ENCODE data around the gene COX7A2L. TPM values are rescaled to one million over a fixed set of nuclear protein-coding genes. Genes with fewer than 3 reads are reported as not detected.

COX7A2L gene
- total RNA-seq, 4 donors from 2014 or later: 108 to 152 (median 126) TPM

DNA sequence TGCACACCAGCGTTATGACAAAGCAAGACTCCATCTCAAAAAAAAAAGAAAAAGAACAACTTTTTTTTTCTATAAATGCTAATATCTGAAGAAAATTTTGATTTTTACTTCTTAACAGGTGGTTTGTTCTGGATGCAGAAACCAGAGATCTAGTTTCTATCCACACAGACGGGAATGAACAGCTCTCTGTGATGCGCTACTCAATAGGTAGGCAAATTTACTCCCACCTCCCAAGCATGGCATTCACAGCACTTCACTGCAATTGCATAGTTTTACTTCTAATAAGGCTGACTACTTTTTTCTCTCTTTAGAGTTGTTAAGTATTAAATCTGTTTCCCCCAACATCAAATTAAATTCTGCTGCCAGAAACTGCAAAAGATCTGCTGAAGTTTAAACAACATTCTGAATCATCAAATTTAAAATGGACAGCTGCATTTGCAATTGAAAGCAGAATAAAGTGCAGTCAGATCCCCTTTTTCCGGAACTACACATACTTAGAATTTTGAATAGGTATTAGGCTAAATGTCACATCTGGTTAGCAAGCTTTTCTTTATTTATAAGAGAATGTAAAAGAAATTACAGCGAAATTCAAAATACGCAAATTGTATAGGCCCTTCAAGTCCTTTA, 45.1 kb downstream of the COX7A2L start:
- TF ChIP-seq, protein P1, sequence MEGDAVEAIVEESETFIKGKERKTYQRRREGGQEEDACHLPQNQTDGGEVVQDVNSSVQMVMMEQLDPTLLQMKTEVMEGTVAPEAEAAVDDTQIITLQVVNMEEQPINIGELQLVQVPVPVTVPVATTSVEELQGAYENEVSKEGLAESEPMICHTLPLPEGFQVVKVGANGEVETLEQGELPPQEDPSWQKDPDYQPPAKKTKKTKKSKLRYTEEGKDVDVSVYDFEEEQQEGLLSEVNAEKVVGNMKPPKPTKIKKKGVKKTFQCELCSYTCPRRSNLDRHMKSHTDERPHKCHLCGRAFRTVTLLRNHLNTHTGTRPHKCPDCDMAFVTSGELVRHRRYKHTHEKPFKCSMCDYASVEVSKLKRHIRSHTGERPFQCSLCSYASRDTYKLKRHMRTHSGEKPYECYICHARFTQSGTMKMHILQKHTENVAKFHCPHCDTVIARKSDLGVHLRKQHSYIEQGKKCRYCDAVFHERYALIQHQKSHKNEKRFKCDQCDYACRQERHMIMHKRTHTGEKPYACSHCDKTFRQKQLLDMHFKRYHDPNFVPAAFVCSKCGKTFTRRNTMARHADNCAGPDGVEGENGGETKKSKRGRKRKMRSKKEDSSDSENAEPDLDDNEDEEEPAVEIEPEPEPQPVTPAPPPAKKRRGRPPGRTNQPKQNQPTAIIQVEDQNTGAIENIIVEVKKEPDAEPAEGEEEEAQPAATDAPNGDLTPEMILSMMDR (IDR thresholded peaks at IDR 0.05): no peak
- DNase-seq (ENCODE audit: low spot score) (no peak), ATAC-seq (ENCODE audit: low FRiP score) (no peak)

DNA sequence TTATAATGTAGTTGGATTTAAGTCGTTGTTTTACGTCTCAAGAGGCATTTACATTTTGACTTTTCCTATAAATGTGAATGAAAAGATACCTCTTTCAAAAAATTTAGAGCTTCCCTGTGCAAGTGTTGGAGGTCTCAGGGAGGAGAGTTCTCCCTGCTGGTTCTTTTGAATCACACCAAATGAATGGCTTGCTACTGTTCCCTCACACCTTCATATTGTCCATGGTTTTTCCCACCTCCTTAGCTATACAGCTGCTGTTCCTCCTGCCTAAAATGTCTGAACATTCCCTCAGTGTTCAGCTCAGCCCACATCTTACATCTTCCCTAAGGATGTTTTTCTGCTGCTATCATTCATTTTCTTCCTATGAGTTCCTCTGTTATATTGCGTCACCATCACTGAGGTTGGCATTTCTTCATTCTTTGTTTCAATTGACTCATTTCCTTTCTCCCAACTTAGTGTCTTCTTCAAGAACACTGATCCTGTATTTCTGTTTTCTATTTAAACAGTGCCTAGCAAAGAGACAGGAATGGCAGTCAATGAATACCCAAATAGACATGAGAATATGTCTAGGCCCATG, 46.0 kb downstream of the COX7A2L start:
- ATAC-seq (ENCODE audit: low FRiP score) (peak; percentile 57), DNase-seq (ENCODE audit: low spot score) (no peak)
- TF ChIP-seq, protein P1 (IDR thresholded peaks at IDR 0.05): no peak

DNA sequence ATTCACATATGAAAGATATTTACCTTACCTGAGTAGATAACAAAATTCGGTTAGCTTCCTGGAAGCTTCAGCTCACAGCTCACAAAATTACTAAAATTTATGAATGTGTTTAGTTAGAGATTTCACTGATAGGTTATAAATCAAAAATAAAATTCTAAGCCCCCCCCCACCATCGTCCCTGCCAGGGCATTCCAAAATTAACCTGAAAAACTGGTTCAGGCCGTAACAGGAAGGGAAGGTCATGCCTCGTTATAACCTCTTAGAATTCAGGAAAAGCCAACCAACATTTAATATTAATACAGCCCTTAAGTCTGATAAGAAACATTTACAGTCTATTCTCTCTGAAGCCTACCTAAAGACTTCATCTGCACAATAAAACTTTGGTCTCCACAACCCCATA, 48.9 kb downstream of the COX7A2L start:
- ATAC-seq (ENCODE audit: low FRiP score): no peak
- DNase-seq (ENCODE audit: low spot score): no peak
- TF ChIP-seq, protein P1 (IDR thresholded peaks at IDR 0.05): no peak

DNA sequence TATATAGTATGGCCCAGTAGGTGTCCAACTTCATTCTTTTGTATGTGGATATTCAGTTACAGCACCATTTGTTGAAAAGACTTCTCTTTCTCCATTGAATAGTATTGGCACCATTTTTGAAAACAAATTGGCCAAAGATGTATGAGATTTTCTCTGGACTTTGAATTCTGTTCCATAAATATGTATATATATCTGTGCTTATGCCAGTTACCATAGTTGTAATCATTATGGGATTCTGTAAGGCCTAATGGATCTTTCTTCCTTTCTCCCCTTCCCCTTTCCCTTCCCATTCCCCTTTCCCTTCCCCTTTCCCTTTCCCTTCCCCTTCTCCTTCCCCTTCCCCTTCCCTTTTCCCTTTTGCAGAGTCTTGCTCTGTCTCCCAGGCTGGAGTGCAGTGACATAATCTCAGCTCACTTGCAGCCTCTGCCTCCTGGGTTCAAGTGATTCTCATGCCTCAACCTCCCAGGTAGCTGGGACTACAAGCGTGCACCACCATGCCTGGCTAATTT, 51.0 kb downstream of the COX7A2L start:
- ATAC-seq (ENCODE audit: low FRiP score) (no peak), DNase-seq (ENCODE audit: low spot score) (no peak)
- TF ChIP-seq, protein P1 (IDR thresholded peaks at IDR 0.05): no peak

DNA sequence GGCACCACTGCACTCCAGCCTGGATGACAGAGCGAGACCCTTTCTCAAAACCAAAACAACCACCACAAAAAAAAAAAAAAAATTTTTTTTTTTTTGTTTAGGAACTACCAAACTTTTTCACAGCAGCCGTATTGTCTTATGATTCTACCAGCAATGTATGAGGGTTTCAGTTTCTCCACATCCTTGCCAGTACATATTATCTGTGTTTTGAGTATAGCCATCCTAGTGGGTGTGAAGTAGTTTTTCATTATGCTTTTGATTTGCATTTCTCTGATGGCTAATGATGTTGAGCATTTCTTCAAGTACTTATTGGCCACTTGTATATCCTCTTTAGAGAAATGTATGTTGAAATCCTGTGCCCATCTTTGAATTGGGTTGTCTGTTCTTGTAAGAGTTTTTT, 51.7 kb downstream of the COX7A2L start:
- TF ChIP-seq, protein P1 (IDR thresholded peaks at IDR 0.05): no peak
- DNase-seq (ENCODE audit: low spot score) (no peak), ATAC-seq (ENCODE audit: low FRiP score) (no peak)

DNA sequence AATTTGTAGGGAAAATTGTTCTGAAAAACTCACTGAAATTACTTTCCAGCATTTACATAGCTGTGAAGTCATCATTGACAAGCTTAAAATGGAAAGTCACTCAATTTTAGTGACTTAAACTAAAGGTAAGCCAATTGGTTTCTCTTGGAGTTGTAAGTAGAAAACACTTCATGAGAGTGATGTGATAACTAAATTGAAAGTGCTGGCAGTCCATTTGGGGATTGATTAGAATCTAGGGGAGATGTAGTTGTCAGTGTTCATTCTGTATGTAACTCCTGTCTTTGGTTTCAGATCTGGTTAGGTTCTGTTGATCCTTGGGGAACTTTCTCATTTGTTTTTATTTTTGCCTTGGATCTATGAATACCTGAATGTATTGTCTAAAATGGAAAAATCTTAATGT, 53.8 kb downstream of the COX7A2L start:
- DNase-seq (ENCODE audit: low spot score): no peak
- TF ChIP-seq, protein P1 (IDR thresholded peaks at IDR 0.05): no peak
- no peak for ATAC-seq (ENCODE audit: low FRiP score)
